HG03095 (cell line): ENCODE results near the gene ANKS1B.
"Not testable (repeated sequence)": the region's sequence is repeated elsewhere in the genome, so short reads cannot be mapped to it uniquely, and the experiment has no call there.

Source experiments
- ATAC-seq: cut with Tn5 transposase; IDR thresholded peaks from one replicate; pipeline ENCODE4 v1.9.1; 2021; ENCODE audit warnings: moderate library complexity; ENCODE audit not compliant: unreplicated experiment

Gene ANKS1B

GRCh38 chr12:98983647-98984046 is 1001.1 kb downstream of the ANKS1B start:
- ATAC-seq, result no peak

- ATAC-seq, result no peak
These were observed 1004.2 kb downstream of the ANKS1B start for GRCh38 chr12:98980508-98980907.

- ATAC-seq, result no peak
These were observed 1007.5 kb downstream of the ANKS1B start for GRCh38 chr12:98977186-98977585.

- ATAC-seq, result no peak
These were observed 1009.9 kb downstream of the ANKS1B start for GRCh38 chr12:98974767-98975381.

GRCh38 chr12:98973395-98973794 is 1011.3 kb downstream of the ANKS1B start:
- no peak for ATAC-seq

GRCh38 chr12:98970950-98971349 is 1013.8 kb downstream of the ANKS1B start:
- ATAC-seq, result no peak

GRCh38 chr12:98970210-98970609 is 1014.5 kb downstream of the ANKS1B start:
- no peak for ATAC-seq

GRCh38 chr12:98968896-98969295 is 1015.8 kb downstream of the ANKS1B start:
- ATAC-seq, result no peak

GRCh38 chr12:98957135-98957534 is 1027.6 kb downstream of the ANKS1B start:
- ATAC-seq, result not testable (repeated sequence)

GRCh38 chr12:98955284-98955683 is 1029.5 kb downstream of the ANKS1B start:
- ATAC-seq, result no peak

GRCh38 chr12:98954506-98954905 is 1030.2 kb downstream of the ANKS1B start:
- no peak for ATAC-seq

- ATAC-seq, result no peak
These were observed 1033.3 kb downstream of the ANKS1B start for GRCh38 chr12:98951406-98951805.

- no peak for ATAC-seq
These were observed 1036.3 kb downstream of the ANKS1B start for GRCh38 chr12:98948343-98948949.

GRCh38 chr12:98945864-98946263 is 1038.9 kb downstream of the ANKS1B start:
- no peak for ATAC-seq

GRCh38 chr12:98939926-98940325 is 1044.8 kb downstream of the ANKS1B start:
- ATAC-seq, result no peak

GRCh38 chr12:98939350-98939749 is 1045.4 kb downstream of the ANKS1B start:
- no peak for ATAC-seq

GRCh38 chr12:98935847-98936246 is 1048.9 kb downstream of the ANKS1B start:
- no peak for ATAC-seq

- no peak for ATAC-seq
These were observed 1061.9 kb downstream of the ANKS1B start for GRCh38 chr12:98922871-98923270.

- no peak for ATAC-seq
These were observed 1066.4 kb downstream of the ANKS1B start for GRCh38 chr12:98918176-98918863.

- no peak for ATAC-seq
These were observed 1068.6 kb downstream of the ANKS1B start for GRCh38 chr12:98916106-98916505.

GRCh38 chr12:98912401-98912974 is 1072.2 kb downstream of the ANKS1B start:
- no peak for ATAC-seq

GRCh38 chr12:98911396-98911795 is 1073.3 kb downstream of the ANKS1B start:
- no peak for ATAC-seq
